AG04450 (cell line): ENCODE measurements around the gene MSH2. TPM values are rescaled to one million over a fixed set of nuclear protein-coding genes. Genes with fewer than 3 reads are reported as not detected.

Experiments
- CTCF ChIA-PET: fragments of 300-600, 350-600 bp; formaldehyde crosslinking; extraction: SDS; loops from one replicate; lab custom pipeline; 2022; ENCODE audit warnings: antibody characterized with exemption, inconsistent platforms; lab: Charles Lee
- POLR2A ChIA-PET: fragments of 350-600 bp; formaldehyde crosslinking; extraction: SDS; loops from one replicate; lab custom pipeline; 2021; ENCODE audit warnings: antibody characterized with exemption, inconsistent platforms; lab: Yijun Ruan, JAX
- DNase-seq: peaks from one replicate; pipeline ENCODE4 v3.0.0-alpha.2; 2011; ENCODE audit warnings: low read depth, low spot score
- H3K27ac ChIP-seq: one replicate; pipeline ENCODE4 v1.5.1; 2012; ENCODE audit warnings: low read depth, low read length, control low read depth
- H3K27me3 ChIP-seq: one replicate; pipeline ENCODE4 v1.6.0; 2012; ENCODE audit warnings: low read length; ENCODE audit not compliant: control insufficient read depth, insufficient read depth
- H3K4me3 ChIP-seq: 2 replicates; pipeline ENCODE4 v1.5.1; 2011; ENCODE audit warnings: mild to moderate bottlenecking, low read depth, low read length, control low read depth
- H3K9me3 ChIP-seq: 2 replicates; pipeline ENCODE4 v1.5.1; 2012; ENCODE audit warnings: low read length; ENCODE audit not compliant: control insufficient read depth, insufficient read depth
- CTCF ChIP-seq: IDR thresholded peaks from 2 replicates; pipeline ENCODE4 v1.5.1; 2011; ENCODE audit warnings: low read depth, low read length, control low read depth, inconsistent platforms
- polyA plus RNA-seq: library from polyadenylated mRNA; depleted of rRNA; stranded (reverse); fragments of >200 nt; gene quantifications from 2 replicates; pipeline ENCODE4 v1.2.3, GENCODE V29; 2011; rRNA removed
- small RNA-seq: library from RNA; depleted of rRNA; stranded (forward); fragments of <200 nt; gene quantifications from one replicate; pipeline ENCODE3, GENCODE V24; 2012; ENCODE audit warnings: low read depth; ENCODE audit not compliant: insufficient read length

Gene MSH2
- polyA plus RNA-seq, 1 experiment, result 18.4 TPM

DNA sequence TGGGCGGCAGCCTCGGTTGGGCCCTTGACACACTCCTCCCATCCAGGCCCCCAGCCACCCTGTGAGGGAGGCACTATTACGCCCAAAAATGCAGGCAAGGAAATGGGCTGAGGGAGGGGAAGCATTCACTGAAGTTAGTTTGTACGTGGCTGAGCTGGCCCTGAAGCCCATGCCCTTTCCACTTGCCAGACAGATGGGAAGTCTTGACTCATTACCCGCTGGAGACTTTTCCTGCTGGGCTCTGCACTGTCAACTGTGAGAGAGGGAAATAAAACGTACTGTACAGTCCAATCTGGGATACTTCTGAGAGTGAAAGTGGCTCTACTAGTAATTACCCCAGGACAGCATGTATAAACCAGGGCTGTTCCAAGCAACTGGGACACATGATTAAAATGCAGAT, 125.9 kb downstream of the MSH2 start:
- no peak for DNase-seq
- no peak for TF ChIP-seq CTCF
- Histone ChIP-seq H3K27me3 (no peaks in the 10 kb centered on the region), H3K9me3 (no peaks in the 10 kb centered on the region; the same call in 1 of the 2 replicates), H3K27ac (no peak overlapping the region), H3K4me3 (no peak overlapping the region)
- POLR2A ChIA-PET, result interaction anchor here (0.6 kb wide), 1 partner anchor 128 kb away, joined by 3 read pairs; no protein-coding TSS in a partner anchor
- CTCF ChIA-PET, result no interaction called here

DNA sequence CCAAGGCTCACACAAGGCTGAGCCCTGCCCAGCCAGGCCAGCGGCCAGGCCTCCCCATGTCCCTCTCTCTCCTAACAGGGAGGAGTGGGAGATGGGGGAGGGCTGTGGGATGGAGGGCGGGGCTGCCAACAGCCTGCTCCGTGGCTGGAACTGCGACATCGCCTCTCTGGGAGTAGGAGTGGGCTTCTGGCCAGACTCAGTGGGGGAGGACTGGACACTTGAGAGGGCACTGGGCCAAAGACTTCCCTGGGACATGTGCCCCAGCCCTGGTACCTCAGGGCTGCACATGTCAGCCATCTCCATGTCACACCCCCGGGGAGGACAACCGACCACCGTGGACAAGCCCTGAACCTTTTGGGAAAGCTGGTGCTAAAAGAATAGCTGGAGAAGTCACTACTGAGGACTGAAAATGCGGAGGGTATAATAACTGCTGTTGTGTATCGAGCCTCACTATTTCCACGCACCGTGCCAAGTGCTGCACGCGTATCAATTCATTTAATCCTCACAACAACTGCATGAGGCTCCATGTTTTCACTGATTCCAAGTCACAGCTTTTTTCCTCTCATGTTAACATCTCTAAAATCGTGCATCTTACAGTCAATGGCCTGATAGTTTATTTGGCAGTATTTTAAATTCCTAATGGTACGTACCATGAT, 127.3 kb downstream of the MSH2 start:
- Histone ChIP-seq H3K9me3 (no peaks in the 10 kb centered on the region; the same call in 1 of the 2 replicates), H3K27ac (no peak overlapping the region), H3K4me3 (no peak overlapping the region), H3K27me3 (no peaks in the 10 kb centered on the region)
- no peak for TF ChIP-seq CTCF
- ChIA-PET CTCF (no interaction called here), POLR2A (no interaction called here)
- no peak for DNase-seq

- no peaks in the 10 kb centered on the region for H3K27me3 ChIP-seq
- ChIA-PET CTCF (no interaction called here), POLR2A (no interaction called here)
- TF ChIP-seq CTCF, result no peak
- no peak overlapping the region for H3K4me3 ChIP-seq
- H3K9me3 ChIP-seq, result no peaks in the 10 kb centered on the region; the same call in 1 of the 2 replicates
- H3K27ac ChIP-seq, result no peak overlapping the region
- DNase-seq, result no peak
Measured at GRCh38 chr2:47531378-47532042, 128.6 kb downstream of the MSH2 start.

Small RNA genes lying within 50 kb of the gene (small RNA-seq; reads per million reads assigned to genes)
- gene MIR559 (not detected), gene RF00017 (not detected), gene RN7SKP119 (not detected)

Other genes starting within 250 kb of the MSH2 start
- gene STPG4, start 247.8 kb upstream of the MSH2 start, polyA plus RNA-seq, result 0.05 and 0.14 TPM in 2 replicates
- 997 and 1,519 TPM in 2 replicates for gene CALM2, start 226.6 kb upstream of the MSH2 start, polyA plus RNA-seq
- gene EPCAM, start 33.8 kb upstream of the MSH2 start, polyA plus RNA-seq, result 0.05 and 0.07 TPM in 2 replicates
- 0.01 TPM in 1 of 2 replicates, not detected in the other for gene KCNK12, start 167.8 kb downstream of the MSH2 start, polyA plus RNA-seq